Natural killer cell (primary cell): Measurements from ENCODE around the gene SULF2. TPM values are rescaled to one million over a fixed set of nuclear protein-coding genes. Genes with fewer than 3 reads are reported as not detected.

Source experiments
- ATAC-seq, 3 donors: fragments of 150-1000 bp in 2 of 3; fragments of 200-7000 bp in 1 of 3; cut with Tn5 transposase; 1 replicate in 1 of 3; 2 replicates in 2 of 3; pipeline ENCODE4 v1.10.0; 2021; ENCODE audit warnings: mild to moderate bottlenecking in 2 of 3, moderate library complexity in 2 of 3
- DNase-seq, 2 donors: peaks; one replicate each; pipeline versions ENCODE4 v3.0.0 to v3.0.0-alpha.2; 2013 to 2021; ENCODE audit warnings: mixed read lengths in 1 of 2
- H3K27ac ChIP-seq: one replicate; pipeline ENCODE4 v1.5.1; 2013; ENCODE audit warnings: mild to moderate bottlenecking, low read length
- H3K27me3 ChIP-seq: one replicate; pipeline ENCODE4 v1.6.1; 2013; ENCODE audit warnings: low read length; ENCODE audit not compliant: control insufficient read depth, insufficient read depth
- H3K36me3 ChIP-seq: one replicate; pipeline ENCODE4 v1.6.1; 2013; ENCODE audit warnings: low read length; ENCODE audit not compliant: control insufficient read depth, insufficient read depth
- H3K4me1 ChIP-seq: one replicate; pipeline ENCODE4 v1.6.1; 2013; ENCODE audit warnings: low read length; ENCODE audit not compliant: control insufficient read depth, insufficient read depth
- H3K4me3 ChIP-seq: one replicate; pipeline ENCODE4 v1.5.1; 2013; ENCODE audit warnings: low read length
- H3K9me3 ChIP-seq: one replicate; pipeline ENCODE4 v1.6.1; 2013; ENCODE audit warnings: low read length; ENCODE audit not compliant: control insufficient read depth, insufficient read depth
- H3K27ac Mint-ChIP-seq, 2 donors: one replicate each; pipeline ENCODE4 v1.8.0; 2022; ENCODE audit warnings: mild to moderate bottlenecking in 2 of 2, mixed read lengths in 2 of 2, moderate library complexity in 1 of 2
- H3K27me3 Mint-ChIP-seq, 2 donors: one replicate each; pipeline ENCODE4 v1.8.0; 2022; ENCODE audit warnings: low read depth in 2 of 2, mixed read lengths in 2 of 2
- H3K36me3 Mint-ChIP-seq: one replicate; pipeline ENCODE4 v1.8.0; 2022; ENCODE audit warnings: mixed read lengths
- H3K4me1 Mint-ChIP-seq, 2 donors: one replicate each; pipeline ENCODE4 v1.8.0; 2022; ENCODE audit warnings: mixed read lengths in 2 of 2
- H3K4me3 Mint-ChIP-seq: one replicate; pipeline ENCODE4 v1.8.0; 2022; ENCODE audit warnings: mild to moderate bottlenecking, moderate library complexity, mixed read lengths
- H3K9me3 Mint-ChIP-seq, 2 donors: one replicate each; pipeline ENCODE4 v1.8.0; 2022; ENCODE audit warnings: mixed read lengths in 2 of 2
- WGBS: methylation state at CpG from one replicate; pipeline ENCODE4 v1.1.7; 2013; ENCODE audit warnings: missing lambda C conversion rate; ENCODE audit not compliant: insufficient coverage; 5-methylcytosine and 5-hydroxymethylcytosine counted together
- intact Hi-C: fragments of 100-400 bp; cut with micrococcal nuclease; formaldehyde crosslinking; loops from one replicate; pipeline ENCODE4 v1.14.2; 2022
- total RNA-seq, 4 donors: library from RNA; stranded (reverse); fragments of 120-200 nt in 1 of 4; gene quantifications; one replicate each; pipeline versions ENCODE4 v1.2.3 to v1.2.4, GENCODE V29; 2013 to 2022
- TF ChIP-seq, protein P1 (sequence below): fragments of 200-600 bp; IDR thresholded peaks from one replicate; pipeline ENCODE4 v1.8.0; 2022; ENCODE audit warnings: antibody characterized with exemption

Gene SULF2
- total RNA-seq, 3 donors from 2014 or later (not counting 1 experiment from before 2014, with no cell fraction given) = 8.1 to 48.7 (median 12.3) TPM

DNA sequence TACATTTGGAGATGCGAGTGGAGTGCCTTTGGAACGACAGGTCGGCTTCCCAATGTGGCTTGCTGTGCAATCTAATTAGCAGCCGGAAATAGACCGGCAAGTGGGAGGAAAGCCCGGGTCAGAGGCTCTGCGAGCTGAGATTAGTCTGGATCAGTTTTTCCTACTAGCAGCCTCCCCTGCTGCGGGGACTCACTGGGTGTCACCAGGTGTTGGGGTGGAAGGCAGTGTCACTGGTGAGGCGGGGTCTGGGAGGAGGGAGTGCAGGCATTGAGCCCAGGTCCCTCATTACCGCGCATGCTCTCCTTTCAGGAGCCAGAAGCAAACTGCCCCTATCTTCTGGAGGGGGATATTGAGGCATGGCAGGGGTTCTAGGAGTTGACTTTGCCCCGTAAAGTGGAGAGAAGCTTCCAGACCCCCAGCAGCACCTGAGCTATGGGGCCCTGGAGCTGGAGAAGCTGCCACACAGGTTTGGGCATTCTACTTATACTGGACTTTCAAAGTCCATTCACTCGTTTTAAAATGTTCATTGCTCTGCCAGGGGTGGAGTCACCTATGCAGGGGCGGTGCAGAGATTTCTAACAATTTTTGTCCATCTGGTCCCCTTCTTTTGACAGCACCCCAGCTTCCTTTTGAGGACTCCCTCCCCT lies 11.0 kb downstream of the SULF2 start:
- H3K9me3 ChIP-seq = peaks cover 8% of the 10 kb centered on the region
- H3K27ac ChIP-seq = no peak overlapping the region
- intact Hi-C loops = no loop called here
- ATAC-seq = no peak
- no peaks in the 10 kb centered on the region for H3K36me3 ChIP-seq
- TF ChIP-seq, protein P1, sequence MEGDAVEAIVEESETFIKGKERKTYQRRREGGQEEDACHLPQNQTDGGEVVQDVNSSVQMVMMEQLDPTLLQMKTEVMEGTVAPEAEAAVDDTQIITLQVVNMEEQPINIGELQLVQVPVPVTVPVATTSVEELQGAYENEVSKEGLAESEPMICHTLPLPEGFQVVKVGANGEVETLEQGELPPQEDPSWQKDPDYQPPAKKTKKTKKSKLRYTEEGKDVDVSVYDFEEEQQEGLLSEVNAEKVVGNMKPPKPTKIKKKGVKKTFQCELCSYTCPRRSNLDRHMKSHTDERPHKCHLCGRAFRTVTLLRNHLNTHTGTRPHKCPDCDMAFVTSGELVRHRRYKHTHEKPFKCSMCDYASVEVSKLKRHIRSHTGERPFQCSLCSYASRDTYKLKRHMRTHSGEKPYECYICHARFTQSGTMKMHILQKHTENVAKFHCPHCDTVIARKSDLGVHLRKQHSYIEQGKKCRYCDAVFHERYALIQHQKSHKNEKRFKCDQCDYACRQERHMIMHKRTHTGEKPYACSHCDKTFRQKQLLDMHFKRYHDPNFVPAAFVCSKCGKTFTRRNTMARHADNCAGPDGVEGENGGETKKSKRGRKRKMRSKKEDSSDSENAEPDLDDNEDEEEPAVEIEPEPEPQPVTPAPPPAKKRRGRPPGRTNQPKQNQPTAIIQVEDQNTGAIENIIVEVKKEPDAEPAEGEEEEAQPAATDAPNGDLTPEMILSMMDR = no peak
- Mint-ChIP-seq H3K36me3 (no peaks in the 10 kb centered on the region), H3K9me3 (no peaks in the 10 kb centered on the region), H3K4me3 (no peak overlapping the region), H3K27me3 (peaks cover 4 to 7% of the 10 kb centered on the region in 2 donors), H3K4me1 (no peaks in the 10 kb centered on the region), H3K27ac (no peak overlapping the region)
- no peak for DNase-seq
- H3K4me1 ChIP-seq = peaks cover 27% of the 10 kb centered on the region
- H3K4me3 ChIP-seq = no peak overlapping the region
- no peaks in the 10 kb centered on the region for H3K27me3 ChIP-seq
- 90% methylated on average over 14 of the region's 14 CpGs for WGBS

GRCh38 chr20:47773371-47773786 lies 11.9 kb downstream of the SULF2 start:
- DNase-seq (no peak), ATAC-seq (no peak)
- Histone ChIP-seq H3K27me3 (no peaks in the 10 kb centered on the region), H3K36me3 (no peaks in the 10 kb centered on the region), H3K9me3 (peaks cover 8% of the 10 kb centered on the region), H3K4me1 (peaks cover 27% of the 10 kb centered on the region), H3K4me3 (no peak overlapping the region), H3K27ac (no peak overlapping the region)
- H3K27me3 Mint-ChIP-seq = peaks cover 3 to 7% of the 10 kb centered on the region in 2 donors
- no peak overlapping the region for H3K4me3 Mint-ChIP-seq
- no peaks in the 10 kb centered on the region for H3K36me3 Mint-ChIP-seq
- 87% methylated on average over 8 of the region's 8 CpGs for WGBS
- intact Hi-C loops = no loop called here
- TF ChIP-seq, protein P1 = no peak
- no peaks in the 10 kb centered on the region for H3K9me3 Mint-ChIP-seq
- H3K27ac Mint-ChIP-seq = no peak overlapping the region
- no peaks in the 10 kb centered on the region for H3K4me1 Mint-ChIP-seq

- Histone ChIP-seq H3K27ac (no peak overlapping the region), H3K4me1 (peaks cover 27% of the 10 kb centered on the region), H3K4me3 (no peak overlapping the region), H3K27me3 (no peaks in the 10 kb centered on the region), H3K9me3 (peaks cover 8% of the 10 kb centered on the region), H3K36me3 (no peaks in the 10 kb centered on the region)
- no peak overlapping the region for H3K27ac Mint-ChIP-seq
- no peak overlapping the region for H3K4me3 Mint-ChIP-seq
- peaks cover under 1 to 6% of the 10 kb centered on the region in 2 donors for H3K27me3 Mint-ChIP-seq
- no peaks in the 10 kb centered on the region for H3K9me3 Mint-ChIP-seq
- 78% methylated on average over 12 of the region's 12 CpGs for WGBS
- intact Hi-C loops = no loop called here
- DNase-seq (no peak), ATAC-seq (no peak)
- TF ChIP-seq, protein P1 = no peak
- H3K36me3 Mint-ChIP-seq = no peaks in the 10 kb centered on the region
- peaks cover 0 to under 1% of the 10 kb centered on the region in 2 donors for H3K4me1 Mint-ChIP-seq
Observed at GRCh38 chr20:47770935-47771334, 14.3 kb downstream of the SULF2 start.
